DOHH2 (cell line): ENCODE measurements around the gene CATSPERE.

Experiments
- H3F3A ChIP-seq: fragments of 200-600 bp; sonication (generic), shearing (Covaris generic); 2 replicates; pipeline ENCODE4 v1.6.0; 2016; ENCODE audit warnings: antibody characterized with exemption, mild to moderate bottlenecking; ENCODE audit not compliant: control insufficient read depth, insufficient read depth
- H3K27ac ChIP-seq: fragments of 200-600 bp; sonication (generic); 2 replicates; pipeline ENCODE4 v1.5.1; 2014; ENCODE audit warnings: low read depth, mild to moderate bottlenecking, low read length, moderate library complexity
- H3K27me3 ChIP-seq: fragments of 200-600 bp; sonication (generic); 2 replicates; pipeline ENCODE4 v1.6.1; 2014; ENCODE audit warnings: mild to moderate bottlenecking, low read length, mixed read lengths; ENCODE audit not compliant: control insufficient read depth
- H3K36me3 ChIP-seq: fragments of 200-600 bp; sonication (generic); 2 replicates; pipeline ENCODE4 v1.6.1; 2014; ENCODE audit warnings: mild to moderate bottlenecking, low read length, moderate library complexity, mixed read lengths; ENCODE audit not compliant: control insufficient read depth
- H3K4me1 ChIP-seq: fragments of 200-600 bp; sonication (generic); 2 replicates; pipeline ENCODE4 v1.6.1; 2014; ENCODE audit warnings: mild to moderate bottlenecking, low read length, mixed read lengths; ENCODE audit not compliant: control insufficient read depth
- H3K4me2 ChIP-seq: fragments of 200-600 bp; sonication (generic); 2 replicates; pipeline ENCODE4 v1.6.0; 2014; ENCODE audit warnings: mild to moderate bottlenecking, low read length, moderate library complexity
- H3K4me3 ChIP-seq: fragments of 200-600 bp; sonication (generic); 2 replicates; pipeline ENCODE4 v1.5.1; 2014; ENCODE audit warnings: mild to moderate bottlenecking, low read length, mixed read lengths
- H3K79me2 ChIP-seq: fragments of 200-600 bp; sonication (generic); 2 replicates; pipeline ENCODE4 v1.6.1; 2014; ENCODE audit warnings: mild to moderate bottlenecking, low read length, mixed read lengths; ENCODE audit not compliant: control insufficient read depth
- H3K9me2 ChIP-seq: fragments of 200-600 bp; sonication (generic); replicated peaks from 2 replicates; pipeline ENCODE4 v1.6.1; 2014; ENCODE audit warnings: mild to moderate bottlenecking, low read length, mixed read lengths; ENCODE audit not compliant: control insufficient read depth
- H3K9me3 ChIP-seq: fragments of 200-600 bp; sonication (generic); 2 replicates; pipeline ENCODE4 v1.6.1; 2014; ENCODE audit warnings: antibody characterized with exemption, low read length, mixed read lengths; ENCODE audit not compliant: control insufficient read depth, insufficient read depth
- H4K20me1 ChIP-seq: fragments of 200-600 bp; sonication (generic); 2 replicates; pipeline ENCODE4 v1.6.0; 2014; ENCODE audit warnings: low read depth, mild to moderate bottlenecking, antibody characterized with exemption, low read length, moderate library complexity; ENCODE audit not compliant: control insufficient read depth, insufficient read depth
- CTCF ChIP-seq: fragments of 200-600 bp; sonication (generic); IDR thresholded peaks from one replicate; pipeline ENCODE4 v1.5.1; 2014; ENCODE audit warnings: antibody characterized with exemption, mild to moderate bottlenecking, low read depth, low read length; ENCODE audit not compliant: poor library complexity, severe bottlenecking
- EZH2phosphoT487 ChIP-seq: fragments of 200-600 bp; sonication (generic); IDR thresholded peaks from 2 replicates; pipeline ENCODE4 v1.6.1; 2017; ENCODE audit warnings: borderline replicate concordance, mild to moderate bottlenecking, antibody characterized with exemption, low read length, moderate library complexity, mixed read lengths

Gene CATSPERE

GRCh38 chr1:244667797-244668196 lies 206.7 kb downstream of the CATSPERE start:
- Histone ChIP-seq H3K27ac (no peak overlapping the region), H3K4me1 (peaks cover 45% of the 10 kb centered on the region), H3K4me2 (no peak overlapping the region), H3F3A (peaks cover 14% of the 10 kb centered on the region), H3K9me3 (no peaks in the 10 kb centered on the region), H4K20me1 (no peaks in the 10 kb centered on the region), H3K9me2 (no peaks in the 10 kb centered on the region), H3K36me3 (peaks cover 21% of the 10 kb centered on the region), H3K27me3 (no peaks in the 10 kb centered on the region), H3K4me3 (no peak overlapping the region), H3K79me2 (peaks cover 93% of the 10 kb centered on the region)
- TF ChIP-seq CTCF (no peak), EZH2phosphoT487 (no peak)

GRCh38 chr1:244672946-244673682 lies 212.0 kb downstream of the CATSPERE start:
- Histone ChIP-seq H4K20me1 (no peaks in the 10 kb centered on the region), H3K4me2 (no peak overlapping the region), H3K36me3 (peaks cover 28% of the 10 kb centered on the region), H3K79me2 (peaks cover 92% of the 10 kb centered on the region), H3K27me3 (no peaks in the 10 kb centered on the region), H3K27ac (no peak overlapping the region), H3K9me3 (no peaks in the 10 kb centered on the region), H3F3A (peaks cover 5% of the 10 kb centered on the region; the same call in 1 of the 2 replicates), H3K9me2 (no peaks in the 10 kb centered on the region), H3K4me1 (peaks cover 21% of the 10 kb centered on the region), H3K4me3 (no peak overlapping the region)
- TF ChIP-seq CTCF (no peak), EZH2phosphoT487 (no peak)

GRCh38 chr1:244674446-244674845 lies 213.4 kb downstream of the CATSPERE start:
- Histone ChIP-seq H3K27ac (no peak overlapping the region), H3K9me3 (no peaks in the 10 kb centered on the region), H3K36me3 (peaks cover 35% of the 10 kb centered on the region), H3K4me1 (peaks cover 21% of the 10 kb centered on the region), H3K9me2 (no peaks in the 10 kb centered on the region), H3F3A (0 out of 2 replicates have a peak, but pooled peaks cover 3% of the 10 kb centered on the region), H3K79me2 (peaks cover 92% of the 10 kb centered on the region), H3K27me3 (no peaks in the 10 kb centered on the region), H3K4me3 (no peak overlapping the region), H3K4me2 (no peak overlapping the region), H4K20me1 (no peaks in the 10 kb centered on the region)
- no peak for TF ChIP-seq CTCF
- TF ChIP-seq EZH2phosphoT487, result no peak
